GM19455 (cell line): ENCODE results near the gene DAB1.
A peak's percentile ranks its signal among the peaks of the same experiment; 100 is the strongest.

ENCODE experiments used
- ATAC-seq: cut with Tn5 transposase; IDR thresholded peaks from one replicate; pipeline ENCODE4 v1.9.1; 2021; ENCODE audit not compliant: unreplicated experiment

The DAB1 gene

GRCh38 chr1:57319791-57320190 lies 104.1 kb downstream of the DAB1 start:
- no peak for ATAC-seq

GRCh38 chr1:57319165-57319564 lies 104.7 kb downstream of the DAB1 start:
- ATAC-seq = no peak

DNA sequence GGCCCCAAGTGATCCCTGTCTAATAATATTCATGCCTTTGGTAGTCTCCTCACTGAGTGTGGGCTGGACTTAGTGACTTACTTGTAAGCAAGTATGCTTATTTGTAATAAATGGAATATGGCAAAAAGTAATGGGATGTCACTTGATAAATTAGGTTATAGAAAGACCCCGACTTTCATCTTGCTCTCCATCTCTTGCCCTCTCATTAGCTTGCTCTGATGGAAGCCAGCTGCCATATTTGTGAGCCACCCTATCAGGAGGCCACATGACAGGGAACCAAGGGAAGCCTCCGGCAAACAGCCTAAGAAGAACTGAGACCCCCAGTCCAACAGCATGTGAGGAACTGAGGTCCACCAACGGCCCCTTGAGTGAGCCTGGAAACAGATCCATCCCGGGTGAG lies 107.0 kb downstream of the DAB1 start:
- ATAC-seq = no peak

GRCh38 chr1:57316291-57316690 lies 107.6 kb downstream of the DAB1 start:
- no peak for ATAC-seq

DNA sequence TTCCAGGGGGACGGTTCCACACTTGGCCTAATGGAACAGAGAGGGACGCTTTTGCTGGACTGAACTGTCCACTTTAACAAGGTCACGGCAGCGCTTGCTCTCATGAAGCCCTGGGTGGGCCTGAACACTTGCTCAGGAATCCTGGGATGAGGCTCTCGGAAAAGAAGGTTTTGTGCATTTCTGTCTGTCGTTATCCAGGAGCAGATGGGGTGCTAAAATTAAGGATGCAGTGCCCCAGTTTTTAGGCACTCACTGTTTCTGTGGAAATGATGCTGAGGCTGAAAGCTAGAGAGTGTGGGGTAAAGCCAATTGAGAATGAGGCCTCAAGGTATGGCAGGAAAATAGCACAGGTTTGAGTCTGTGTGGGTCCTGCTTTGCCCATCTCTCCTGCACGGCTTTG lies 111.0 kb downstream of the DAB1 start:
- ATAC-seq = no peak

GRCh38 chr1:57311411-57311810 lies 112.4 kb downstream of the DAB1 start:
- no peak for ATAC-seq

DNA sequence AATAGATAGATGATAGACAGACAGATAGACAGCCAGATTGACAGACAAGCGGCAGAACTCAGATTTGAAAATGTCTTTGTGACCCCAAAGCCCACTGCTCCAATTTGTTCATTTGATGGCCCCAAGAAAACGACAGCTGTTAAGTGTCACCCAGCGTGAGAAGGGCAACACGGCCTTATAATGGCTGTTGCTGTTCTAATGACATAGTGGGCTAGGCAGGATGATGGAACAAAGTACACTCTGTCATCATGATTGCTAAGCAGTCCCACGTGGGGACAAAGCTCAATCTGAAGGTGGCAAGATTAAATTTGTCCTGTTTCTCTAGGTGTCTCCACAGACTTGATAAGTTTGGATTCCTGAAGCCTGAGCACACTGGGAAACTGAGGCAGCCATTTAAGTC lies 112.9 kb downstream of the DAB1 start:
- ATAC-seq = no peak

DNA sequence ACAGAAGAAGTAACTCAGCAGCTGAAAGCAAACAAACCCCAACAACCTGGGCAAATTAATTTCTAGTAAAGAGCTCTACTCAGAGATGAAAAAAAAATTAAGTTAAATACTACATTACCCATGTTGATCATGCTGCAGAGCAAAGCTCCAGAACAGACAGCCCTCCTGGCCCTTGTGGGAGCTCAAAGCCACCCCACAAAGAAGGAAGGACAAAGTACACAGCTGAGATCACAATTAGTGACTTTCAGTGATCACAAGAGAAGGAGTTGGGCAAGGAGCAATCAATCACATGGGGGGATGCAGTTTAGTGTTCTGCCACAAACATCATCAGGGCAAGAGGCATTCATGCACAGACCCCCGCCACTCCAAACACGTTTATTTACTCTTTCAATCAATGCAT lies 114.2 kb downstream of the DAB1 start:
- ATAC-seq = no peak

DNA sequence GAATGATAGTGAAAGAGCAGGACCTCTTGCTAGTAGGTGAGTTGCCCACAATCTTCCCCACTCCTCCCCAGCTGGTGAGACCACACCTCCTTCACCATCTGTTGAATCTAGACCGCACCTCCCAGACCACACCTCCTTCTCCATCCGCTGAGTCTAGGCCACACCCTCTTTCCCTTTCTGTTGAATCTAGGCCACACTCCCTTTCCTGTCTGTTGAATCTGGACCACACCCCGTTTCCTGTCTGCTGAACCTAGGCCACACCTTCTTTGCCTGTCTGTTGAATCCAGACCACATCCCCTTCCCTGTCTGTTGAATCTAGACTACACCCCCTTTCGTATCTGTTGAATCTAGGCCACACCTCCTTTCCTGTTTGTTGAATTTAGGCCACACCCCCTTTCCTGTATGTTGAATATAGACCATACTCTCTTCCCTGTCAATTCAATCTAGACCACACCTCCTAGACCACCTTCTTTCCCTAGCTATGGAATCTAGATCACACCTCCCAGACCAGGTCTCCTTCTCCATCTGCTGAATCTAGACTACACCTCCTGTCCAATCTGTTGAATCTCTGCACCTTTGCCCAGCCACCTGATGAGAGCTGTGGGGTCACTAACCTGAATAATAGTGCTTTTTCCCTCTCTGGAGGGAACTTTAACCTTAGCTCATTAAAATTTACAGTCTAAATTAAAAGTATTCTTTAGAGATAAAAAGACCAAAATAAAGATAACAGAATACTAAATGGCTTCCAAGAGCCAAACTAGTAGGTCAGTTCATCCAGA lies 116.3 kb downstream of the DAB1 start:
- ATAC-seq = peak; percentile 84

- no peak for ATAC-seq
Measured at GRCh38 chr1:57304591-57304990, 119.3 kb downstream of the DAB1 start.

DNA sequence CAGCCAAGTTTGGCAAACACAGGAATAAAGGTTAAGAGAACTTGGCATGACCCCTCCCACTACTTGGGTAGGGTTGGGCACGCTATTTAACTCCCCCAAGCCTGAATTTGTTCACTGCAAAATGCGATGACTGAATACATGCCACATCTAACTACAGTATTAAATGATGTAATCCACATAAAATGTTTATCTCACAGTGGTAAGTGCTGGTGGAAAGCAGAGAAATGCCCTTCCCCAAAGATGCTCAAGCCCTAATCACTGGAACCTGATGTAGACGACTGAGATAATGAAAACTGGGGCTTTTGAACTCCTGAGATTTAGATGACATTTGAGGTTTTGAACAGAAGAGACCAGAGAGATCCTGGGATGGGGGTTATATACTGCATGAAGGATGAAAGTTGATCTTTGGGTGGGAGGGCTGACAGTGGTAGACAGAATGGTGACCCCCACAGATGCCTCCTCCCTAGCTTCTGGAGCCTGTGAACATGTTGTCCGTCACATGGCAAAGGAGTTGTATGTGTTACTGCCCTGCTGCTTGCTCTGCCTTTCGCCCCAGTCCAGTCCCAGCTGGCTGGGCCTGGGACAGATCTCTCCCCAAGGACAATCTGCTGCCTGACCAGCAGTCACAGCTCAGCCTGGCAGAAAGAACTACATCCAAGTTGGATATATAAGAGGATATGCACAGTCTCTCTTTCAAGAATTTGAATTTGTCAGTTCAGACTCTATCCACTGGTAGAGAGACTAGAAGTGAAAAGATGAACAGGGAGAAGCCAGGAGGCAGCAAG lies 120.9 kb downstream of the DAB1 start:
- ATAC-seq = no peak

DNA sequence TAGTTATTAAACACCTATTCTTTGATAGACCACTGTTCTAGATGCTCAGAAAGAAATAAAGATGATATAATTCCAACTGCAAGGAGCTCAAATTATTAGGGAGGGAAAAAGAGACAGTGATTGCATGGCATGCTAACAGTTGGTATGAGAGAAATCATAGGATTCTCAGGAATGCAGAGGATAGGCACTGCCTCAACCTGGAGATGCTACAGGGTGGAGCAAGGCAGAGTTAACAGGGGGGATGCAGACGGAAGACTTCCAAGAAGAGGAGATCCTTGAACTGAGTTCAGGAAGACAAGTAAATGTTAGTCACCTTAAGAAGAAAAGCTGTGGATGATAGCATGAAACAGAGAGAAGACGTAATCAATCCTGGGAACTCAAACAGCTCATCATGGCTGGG lies 123.7 kb downstream of the DAB1 start:
- no peak for ATAC-seq

DNA sequence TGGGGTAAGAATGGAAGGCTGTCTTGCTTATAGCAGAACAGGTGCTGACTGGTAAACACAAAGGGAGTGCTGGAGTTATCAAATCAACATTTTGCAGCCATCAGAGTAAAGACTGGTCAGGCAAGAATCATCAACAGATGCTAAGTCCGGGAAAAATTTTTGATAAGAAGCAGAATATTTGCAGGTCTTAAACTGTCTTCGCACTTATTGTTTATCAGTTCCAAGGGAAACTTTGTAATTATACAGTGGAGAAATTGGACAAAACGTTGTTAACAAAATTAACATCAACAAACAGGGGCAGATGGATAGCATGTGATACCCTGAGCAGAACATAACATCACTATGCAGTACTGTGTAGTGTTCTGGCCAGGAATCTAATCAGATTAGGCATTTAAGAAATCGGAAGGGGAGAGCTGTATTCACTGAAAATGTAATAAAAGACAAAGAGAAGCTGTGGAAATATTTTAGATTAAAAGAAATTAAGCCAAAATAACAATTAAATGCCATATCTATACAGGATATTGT lies 127.1 kb downstream of the DAB1 start:
- ATAC-seq = no peak

- ATAC-seq = no peak
Measured at GRCh38 chr1:57295326-57295725, 128.5 kb downstream of the DAB1 start.

- ATAC-seq = no peak
Measured at GRCh38 chr1:57294177-57294576, 129.7 kb downstream of the DAB1 start.

DNA sequence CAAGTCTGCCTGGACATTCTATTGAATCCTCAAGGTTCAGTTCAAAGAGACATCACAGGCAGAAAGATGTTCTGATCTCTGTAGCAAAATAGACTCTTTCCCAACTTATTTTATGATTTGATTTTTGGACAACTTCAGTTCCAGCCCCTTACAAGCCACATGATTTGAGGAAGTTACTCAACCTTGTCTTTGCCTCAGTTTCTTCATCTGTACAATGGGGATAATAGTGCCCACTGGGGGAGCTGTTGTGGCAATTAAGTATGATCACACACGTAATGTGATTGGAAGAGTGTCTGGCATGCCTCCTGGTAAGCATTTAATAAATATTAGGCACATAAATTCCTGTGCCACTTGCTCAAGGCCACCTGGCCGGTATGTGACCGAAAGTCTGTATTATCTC lies 130.6 kb downstream of the DAB1 start:
- ATAC-seq = no peak

DNA sequence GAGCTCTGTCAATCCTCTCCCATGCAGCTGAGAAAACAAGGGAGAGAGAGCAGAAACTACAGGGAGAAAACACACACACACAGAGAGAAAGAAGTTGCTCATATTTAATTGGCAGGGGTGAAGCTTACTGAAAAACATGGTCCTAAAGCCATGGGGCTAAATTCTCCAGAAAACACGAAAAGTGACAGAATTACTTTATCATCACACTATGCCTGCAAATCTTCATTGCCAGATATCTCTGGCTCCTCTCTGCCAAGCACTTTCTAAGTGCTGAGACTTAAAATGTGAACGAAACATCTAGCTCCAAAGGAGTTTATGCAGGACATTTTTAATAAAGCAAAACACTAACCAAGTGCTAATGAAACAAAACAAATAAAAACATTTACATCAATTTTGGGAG lies 134.1 kb downstream of the DAB1 start:
- ATAC-seq = no peak

- ATAC-seq = no peak
Measured at GRCh38 chr1:57285992-57286391, 137.9 kb downstream of the DAB1 start.

DNA sequence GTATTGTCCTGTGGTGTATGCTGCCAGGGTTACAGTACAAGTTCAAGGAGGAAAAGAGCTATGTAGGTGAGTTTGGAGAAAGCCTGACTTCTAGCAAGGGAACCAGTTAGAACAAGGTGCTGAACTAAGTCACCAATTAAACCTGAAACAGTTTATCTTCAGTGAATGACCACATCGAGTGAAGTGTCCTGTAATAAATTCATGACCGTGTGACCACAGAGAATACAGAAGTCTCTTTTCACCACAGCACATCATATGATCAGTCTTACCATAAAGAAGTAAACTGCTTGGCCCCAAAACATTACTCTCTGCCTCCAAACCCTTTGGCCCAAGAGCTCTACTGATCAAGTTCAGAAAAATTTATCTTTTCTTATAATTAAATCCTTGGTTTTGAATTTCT lies 141.4 kb downstream of the DAB1 start:
- no peak for ATAC-seq

DNA sequence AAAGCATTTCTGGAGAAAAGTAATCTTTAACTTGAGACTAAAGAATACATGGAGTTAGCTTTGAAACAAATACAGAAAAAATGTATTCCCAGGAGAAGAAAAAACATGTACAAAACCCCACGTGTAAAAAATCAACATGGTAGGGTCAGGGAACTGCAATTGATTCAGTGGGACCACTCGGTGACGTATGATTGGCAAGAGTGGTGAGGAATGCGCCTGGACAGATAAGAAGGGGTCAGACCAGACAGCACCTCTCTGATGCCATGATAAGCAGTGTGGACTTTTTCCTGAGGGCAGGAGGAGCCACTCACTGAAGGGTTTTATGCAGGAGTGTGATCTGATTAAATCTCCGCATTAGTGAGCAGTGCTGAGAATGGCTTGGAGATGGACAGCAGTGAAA lies 142.5 kb downstream of the DAB1 start:
- no peak for ATAC-seq

- no peak for ATAC-seq
Measured at GRCh38 chr1:57279909-57280666, 143.8 kb downstream of the DAB1 start.

- no peak for ATAC-seq
Measured at GRCh38 chr1:57278558-57278957, 145.3 kb downstream of the DAB1 start.
